Prostate gland (tissue), 2 donors: ENCODE data around the gene CCDC188. TPM values are rescaled to one million over a fixed set of nuclear protein-coding genes. Genes with fewer than 3 reads are reported as not detected.

Experiments
- DNase-seq: peaks from one replicate; pipeline ENCODE4 v3.0.0-alpha.2; 2019; ENCODE audit warnings: low spot score
- H3K27ac ChIP-seq, 2 donors: fragments of 200-600 bp; sonication (generic); 2 replicates each; pipeline ENCODE4 v1.5.1; 2017 to 2019
- H3K27me3 ChIP-seq: fragments of 200-600 bp; sonication (generic); replicated peaks from 2 replicates; pipeline ENCODE4 v1.5.1; 2019; ENCODE audit not compliant: insufficient read depth
- H3K36me3 ChIP-seq, 2 donors: fragments of 200-600 bp; sonication (generic); 1 replicate in 1 of 2; 2 replicates in 1 of 2; pipeline versions ENCODE4 v1.5.1 to v1.8.1; 2017 to 2019
- H3K4me1 ChIP-seq: fragments of 200-600 bp; sonication (generic); replicated peaks from 2 replicates; pipeline ENCODE4 v1.5.1; 2019
- H3K4me3 ChIP-seq, 2 donors: fragments of 200-600 bp; sonication (generic); 2 replicates each; pipeline ENCODE4 v1.5.1; 2017 to 2019
- H3K9me3 ChIP-seq: fragments of 200-600 bp; sonication (generic); 2 replicates; pipeline ENCODE4 v1.5.1; 2017
- POLR2A ChIP-seq: fragments of 450-650 bp; IDR thresholded peaks from one replicate; pipeline ENCODE4 v1.6.1; 2016; ENCODE audit warnings: antibody characterized with exemption, mild to moderate bottlenecking
- POLR2AphosphoS5 ChIP-seq: sonication (generic); formaldehyde crosslinking; IDR thresholded peaks from one replicate; pipeline ENCODE4 v1.6.1; 2017; ENCODE audit warnings: antibody characterized with exemption
- WGBS: methylation state at CpG from one replicate; pipeline ENCODE4 v1.1.5; 2018; 5-methylcytosine and 5-hydroxymethylcytosine counted together
- intact Hi-C: fragments of 100-400 bp; cut with DNase I; formaldehyde crosslinking; loops from one replicate; pipeline ENCODE4 v1.14.2; 2022
- total RNA-seq, 2 donors: library from RNA; depleted of rRNA; stranded (reverse); fragments of >200 nt; gene quantifications; one replicate each; pipeline ENCODE4 v1.1.0, GENCODE V29; 2016
- TF ChIP-seq, protein P1 (sequence below), 4 experiments: fragments of 200-600 bp in 2 of 4; fragments of 450-650 bp in 2 of 4; sonication (generic) in 2 of 4; IDR thresholded peaks; 1 replicate in 3 of 4; 2 replicates in 1 of 4; pipeline ENCODE4 v1.5.1; 2016 to 2019; ENCODE audit warnings: antibody characterized with exemption in 4 of 4, mild to moderate bottlenecking in 2 of 4, moderate library complexity in 2 of 4

CCDC188 gene
- total RNA-seq, 2 donors from 2014 or later, result 1.2 TPM; not detected in 1

- Histone ChIP-seq H3K9me3 (no peaks in the 10 kb centered on the region), H3K36me3 (no peaks in the 10 kb centered on the region), H3K27ac (no peak overlapping the region), H3K27me3 (no peaks in the 10 kb centered on the region), H3K4me3 (no peak overlapping the region), H3K4me1 (no peaks in the 10 kb centered on the region)
- TF ChIP-seq, protein P1, sequence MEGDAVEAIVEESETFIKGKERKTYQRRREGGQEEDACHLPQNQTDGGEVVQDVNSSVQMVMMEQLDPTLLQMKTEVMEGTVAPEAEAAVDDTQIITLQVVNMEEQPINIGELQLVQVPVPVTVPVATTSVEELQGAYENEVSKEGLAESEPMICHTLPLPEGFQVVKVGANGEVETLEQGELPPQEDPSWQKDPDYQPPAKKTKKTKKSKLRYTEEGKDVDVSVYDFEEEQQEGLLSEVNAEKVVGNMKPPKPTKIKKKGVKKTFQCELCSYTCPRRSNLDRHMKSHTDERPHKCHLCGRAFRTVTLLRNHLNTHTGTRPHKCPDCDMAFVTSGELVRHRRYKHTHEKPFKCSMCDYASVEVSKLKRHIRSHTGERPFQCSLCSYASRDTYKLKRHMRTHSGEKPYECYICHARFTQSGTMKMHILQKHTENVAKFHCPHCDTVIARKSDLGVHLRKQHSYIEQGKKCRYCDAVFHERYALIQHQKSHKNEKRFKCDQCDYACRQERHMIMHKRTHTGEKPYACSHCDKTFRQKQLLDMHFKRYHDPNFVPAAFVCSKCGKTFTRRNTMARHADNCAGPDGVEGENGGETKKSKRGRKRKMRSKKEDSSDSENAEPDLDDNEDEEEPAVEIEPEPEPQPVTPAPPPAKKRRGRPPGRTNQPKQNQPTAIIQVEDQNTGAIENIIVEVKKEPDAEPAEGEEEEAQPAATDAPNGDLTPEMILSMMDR (IDR thresholded peaks at IDR 0.05), result no peak
- no peak for TF ChIP-seq POLR2A
- no peak for TF ChIP-seq POLR2AphosphoS5
- intact Hi-C loops, result no loop called here
- 95% methylated on average over 4 of the region's 4 CpGs for WGBS
- no peak for DNase-seq
Measured at GRCh38 chr22:20151276-20151588, 377 bp upstream of the CCDC188 start.

- Histone ChIP-seq H3K36me3 (no peaks in the 10 kb centered on the region), H3K27me3 (no peaks in the 10 kb centered on the region), H3K4me3 (no peak overlapping the region), H3K9me3 (no peaks in the 10 kb centered on the region), H3K27ac (no peak overlapping the region), H3K4me1 (no peaks in the 10 kb centered on the region)
- DNase-seq, result no peak
- 69% methylated on average over 29 of the region's 32 CpGs for WGBS
- TF ChIP-seq POLR2AphosphoS5 (no peak), POLR2A (no peak)
- TF ChIP-seq, protein P1 (IDR thresholded peaks at IDR 0.05), result no peak
- intact Hi-C loops, result no loop called here
Measured at GRCh38 chr22:20149257-20150250, 1.3 kb downstream of the CCDC188 start.

DNA sequence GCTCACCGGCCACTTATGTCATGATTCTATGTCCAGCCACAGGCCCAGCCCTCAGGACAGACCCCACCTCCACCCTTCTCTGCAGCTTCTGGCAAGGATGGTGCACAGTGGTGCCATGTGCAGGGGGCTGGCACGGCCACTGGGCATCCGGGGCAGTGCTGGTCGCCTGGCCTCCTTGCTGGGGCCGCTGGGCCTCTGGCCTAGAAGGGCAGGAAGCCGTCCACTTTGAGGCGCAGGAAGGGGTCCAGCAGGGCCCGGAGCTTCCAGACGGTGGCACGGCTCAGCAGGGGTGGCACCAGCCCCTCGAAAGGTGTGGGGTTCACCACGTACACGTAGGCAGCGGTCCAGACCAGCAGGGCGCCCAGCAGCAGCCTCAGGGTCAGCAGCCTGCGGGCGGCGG lies 2.4 kb downstream of the CCDC188 start:
- no peaks in the 10 kb centered on the region for H3K27me3 ChIP-seq
- TF ChIP-seq POLR2A (no peak), POLR2AphosphoS5 (no peak)
- TF ChIP-seq, protein P1 (IDR thresholded peaks at IDR 0.05), result no peak
- DNase-seq, result no peak
- intact Hi-C loops, result no loop called here
- no peaks in the 10 kb centered on the region for H3K9me3 ChIP-seq
- H3K36me3 ChIP-seq, result no peaks in the 10 kb centered on the region
- no peaks in the 10 kb centered on the region for H3K4me1 ChIP-seq
- no peak overlapping the region for H3K27ac ChIP-seq
- WGBS, result 84% methylated on average over 18 of the region's 18 CpGs
- no peak overlapping the region for H3K4me3 ChIP-seq

GRCh38 chr22:20147237-20147988 lies 3.4 kb downstream of the CCDC188 start:
- DNase-seq, result no peak
- TF ChIP-seq, protein P1 (IDR thresholded peaks at IDR 0.05), result no peak
- TF ChIP-seq POLR2A (no peak), POLR2AphosphoS5 (no peak)
- H3K4me3 ChIP-seq, result no peak overlapping the region
- 80% methylated on average over 14 of the region's 14 CpGs for WGBS
- no peaks in the 10 kb centered on the region for H3K36me3 ChIP-seq
- H3K4me1 ChIP-seq, result no peaks in the 10 kb centered on the region
- intact Hi-C loops, result no loop called here
- H3K27me3 ChIP-seq, result no peaks in the 10 kb centered on the region
- H3K9me3 ChIP-seq, result no peaks in the 10 kb centered on the region
- H3K27ac ChIP-seq, result no peak overlapping the region
